IMR-90 (cell line): ENCODE measurements around the gene KLHL40. TPM values are rescaled to one million over a fixed set of nuclear protein-coding genes. Genes with fewer than 3 reads are reported as not detected.
A peak's percentile ranks its signal among the peaks of the same experiment; 100 is the strongest.

ENCODE experiments used
- ATAC-seq: fragments of 200-7000 bp; cut with Tn5 transposase; 2 replicates; pipeline ENCODE4 v1.9.1; 2020; ENCODE audit warnings: low read depth, mild to moderate bottlenecking, moderate library complexity
- BruUV-seq: library from RNA; stranded (reverse); fragments of 400-500 nt; replicated peaks from 2 replicates; lab custom pipeline; 2021; lab: Mats Ljungman, UMichigan
- CTCF ChIA-PET: fragments of 300-600 bp; formaldehyde crosslinking; extraction: SDS; loops from one replicate; lab custom pipeline; 2021; ENCODE audit warnings: antibody characterized with exemption; lab: Yijun Ruan, JAX
- POLR2A ChIA-PET: fragments of 300-600 bp; sonication (Branson Sonifier 250); formaldehyde crosslinking; loops from one replicate; lab custom pipeline; 2022; ENCODE audit warnings: antibody characterized with exemption; ENCODE audit not compliant: unreplicated experiment; lab: Charles Lee
- DNase-seq: peaks from one replicate; pipeline ENCODE4 v3.0.0; 2013
- H2AFZ ChIP-seq: replicated peaks from 2 replicates; pipeline ENCODE3; 2013; ENCODE audit warnings: low read length, mild to moderate bottlenecking; ENCODE audit not compliant: poor library complexity
- H2AK5ac ChIP-seq: 2 replicates; pipeline ENCODE4 v1.6.1; 2013; ENCODE audit warnings: low read depth, low read length, inconsistent platforms
- H2AK9ac ChIP-seq: replicated peaks from 2 replicates; pipeline ENCODE3; 2013; ENCODE audit warnings: mild to moderate bottlenecking, low read depth, low read length, moderate library complexity; ENCODE audit not compliant: poor library complexity
- H2BK120ac ChIP-seq: 2 replicates; pipeline ENCODE4 v1.6.1; 2013; ENCODE audit warnings: low read depth, low read length, inconsistent platforms
- H2BK15ac ChIP-seq: 3 replicates; pipeline ENCODE4 v1.6.1; 2013; ENCODE audit warnings: low read depth, low read length, inconsistent platforms
- H2BK20ac ChIP-seq: 2 replicates; pipeline ENCODE4 v1.6.1; 2013; ENCODE audit warnings: low read depth, mild to moderate bottlenecking, inconsistent platforms, low read length, moderate library complexity
- H2BK5ac ChIP-seq: 2 replicates; pipeline ENCODE4 v1.6.1; 2013; ENCODE audit warnings: mild to moderate bottlenecking, low read depth, low read length, inconsistent platforms; ENCODE audit not compliant: poor library complexity, severe bottlenecking
- H3K14ac ChIP-seq: replicated peaks from 2 replicates; pipeline ENCODE4 v1.6.1; 2013; ENCODE audit warnings: low read depth, low read length, inconsistent platforms
- H3K18ac ChIP-seq: 2 replicates; pipeline ENCODE4 v1.6.1; 2013; ENCODE audit warnings: low read depth, low read length, control low read depth
- H3K23ac ChIP-seq: 2 replicates; pipeline ENCODE4 v1.6.1; 2013; ENCODE audit warnings: low read depth, low read length, inconsistent platforms
- H3K27ac ChIP-seq: 2 replicates; pipeline ENCODE4 v1.5.1; 2013; ENCODE audit warnings: mild to moderate bottlenecking, control low read depth, low read length; ENCODE audit not compliant: insufficient read depth
- H3K27me3 ChIP-seq: 2 replicates; pipeline ENCODE4 v1.6.1; 2013; ENCODE audit warnings: low read length; ENCODE audit not compliant: control insufficient read depth, insufficient read depth
- H3K36me3 ChIP-seq: 2 replicates; pipeline ENCODE4 v1.6.1; 2013; ENCODE audit warnings: low read length, mixed read lengths; ENCODE audit not compliant: control insufficient read depth, insufficient read depth
- H3K4ac ChIP-seq: 2 replicates; pipeline ENCODE4 v1.6.1; 2013; ENCODE audit warnings: low read depth, low read length, inconsistent platforms
- H3K4me1 ChIP-seq: 2 replicates; pipeline ENCODE4 v1.6.1; 2013; ENCODE audit warnings: low read length, mixed read lengths; ENCODE audit not compliant: control insufficient read depth, insufficient read depth
- H3K4me2 ChIP-seq: 2 replicates; pipeline ENCODE4 v1.6.1; 2013; ENCODE audit warnings: low read depth, mild to moderate bottlenecking, control low read depth, low read length, moderate library complexity
- H3K4me3 ChIP-seq: 2 replicates; pipeline ENCODE4 v1.5.1; 2013; ENCODE audit warnings: low read depth, mild to moderate bottlenecking, control low read depth, low read length, moderate library complexity; ENCODE audit not compliant: insufficient read depth
- H3K56ac ChIP-seq: 2 replicates; pipeline ENCODE4 v1.6.1; 2013; ENCODE audit warnings: low read length, inconsistent platforms; ENCODE audit not compliant: insufficient read depth; ENCODE audit errors: extremely low read depth
- H3K79me1 ChIP-seq, 2 experiments: 2 replicates each; pipeline ENCODE4 v1.6.1; 2013; ENCODE audit warnings: low read length in 2 of 2, inconsistent platforms in 1 of 2, low read depth in 1 of 2
- H3K9ac ChIP-seq: 2 replicates; pipeline ENCODE4 v1.6.1; 2013; ENCODE audit warnings: low read depth, low read length, control low read depth
- H3K9me1 ChIP-seq: 2 replicates; pipeline ENCODE4 v1.6.1; 2013; ENCODE audit warnings: low read length, inconsistent platforms; ENCODE audit not compliant: insufficient read depth
- H3K9me3 ChIP-seq: 2 replicates; pipeline ENCODE4 v1.6.1; 2013; ENCODE audit warnings: low read length; ENCODE audit not compliant: control insufficient read depth, insufficient read depth
- H4K20me1 ChIP-seq: 2 replicates; pipeline ENCODE4 v1.6.1; 2013; ENCODE audit warnings: low read length, inconsistent platforms; ENCODE audit not compliant: insufficient read depth
- H4K5ac ChIP-seq: 2 replicates; pipeline ENCODE4 v1.6.1; 2013; ENCODE audit warnings: mild to moderate bottlenecking, low read depth, low read length, control low read depth
- H4K8ac ChIP-seq, 2 experiments: 2 replicates each; pipeline ENCODE4 v1.6.1; 2013; ENCODE audit warnings: low read depth in 2 of 2, low read length in 2 of 2, control low read depth in 1 of 2, inconsistent platforms in 1 of 2
- H4K91ac ChIP-seq: 2 replicates; pipeline ENCODE4 v1.6.1; 2013; ENCODE audit warnings: low read depth, low read length, inconsistent platforms; ENCODE audit not compliant: insufficient read depth
- BHLHE40 ChIP-seq: fragments of 150-350 bp; IDR thresholded peaks from 2 replicates; pipeline ENCODE4 v1.6.1; 2016; ENCODE audit warnings: mild to moderate bottlenecking, low read depth, low read length
- CEBPB ChIP-seq: IDR thresholded peaks from 2 replicates; pipeline ENCODE4 v1.6.1; 2012; ENCODE audit warnings: low read depth, low read length, improper control_type of control experiment
- CHD1 ChIP-seq: IDR thresholded peaks from 2 replicates; pipeline ENCODE4 v1.6.1; 2012; ENCODE audit warnings: low read depth, low read length, improper control_type of control experiment
- CTCF ChIP-seq: conservative IDR thresholded peaks from 2 replicates; pipeline ENCODE4 v1.5.1; 2012; ENCODE audit warnings: mild to moderate bottlenecking, low read depth, low read length, improper control_type of control experiment
- FOS ChIP-seq: fragments of 150-350 bp; IDR thresholded peaks from 2 replicates; pipeline ENCODE4 v1.6.1; 2016; ENCODE audit warnings: low read depth, low read length
- MAFK ChIP-seq: IDR thresholded peaks from 2 replicates; pipeline ENCODE4 v1.6.1; 2012; ENCODE audit warnings: low read depth, low read length, improper control_type of control experiment
- MAZ ChIP-seq: IDR thresholded peaks from 2 replicates; pipeline ENCODE4 v1.6.1; 2012; ENCODE audit warnings: low read depth, mild to moderate bottlenecking, low read length, improper control_type of control experiment, moderate library complexity, borderline replicate concordance
- MXI1 ChIP-seq: IDR thresholded peaks from 2 replicates; pipeline ENCODE4 v1.6.1; 2012; ENCODE audit warnings: low read depth, mild to moderate bottlenecking, low read length, moderate library complexity, borderline replicate concordance
- NFE2L2 ChIP-seq: fragments of 150-350 bp; IDR thresholded peaks from 2 replicates; pipeline ENCODE4 v1.6.1; 2016; ENCODE audit warnings: low read depth, mild to moderate bottlenecking, low read length
- POLR2A ChIP-seq: IDR thresholded peaks from 2 replicates; pipeline ENCODE4 v1.6.1; 2012; ENCODE audit warnings: mild to moderate bottlenecking, low read depth, low read length
- RAD21 ChIP-seq: IDR thresholded peaks from 2 replicates; pipeline ENCODE4 v1.6.1; 2012; ENCODE audit warnings: low read length, improper control_type of control experiment
- RCOR1 ChIP-seq: IDR thresholded peaks from 2 replicates; pipeline ENCODE4 v1.6.1; 2012; ENCODE audit warnings: mild to moderate bottlenecking, low read length, improper control_type of control experiment; ENCODE audit not compliant: insufficient replicate concordance
- RFX5 ChIP-seq: IDR thresholded peaks from 2 replicates; pipeline ENCODE4 v1.8.0; 2012; ENCODE audit warnings: low read depth, mild to moderate bottlenecking, low read length, moderate library complexity
- SMC3 ChIP-seq: fragments of 150-350 bp; IDR thresholded peaks from 2 replicates; pipeline ENCODE4 v1.6.1; 2016; ENCODE audit warnings: low read depth, mild to moderate bottlenecking, antibody characterized with exemption, low read length, moderate library complexity
- WGBS, 2 experiments: methylation state at CpG; one replicate each; pipeline versions ENCODE4 v1.1.5 to v1.1.7; 2013; ENCODE audit warnings: missing lambda C conversion rate in 2 of 2; ENCODE audit not compliant: insufficient read length in 1 of 2; ENCODE audit errors: extremely low coverage in 2 of 2; 5-methylcytosine and 5-hydroxymethylcytosine counted together
- dilution Hi-C: fragments of 300-500 bp; cut with HindIII; formaldehyde crosslinking; loops from one replicate; pipeline ENCODE4 v1.14.3; 2018; ENCODE audit warnings: low sequenced_read_pairs; ENCODE audit not compliant: unreplicated experiment
- in situ Hi-C: fragments of 300-500 bp; cut with MboI; formaldehyde crosslinking; loops from 3 replicates; pipeline ENCODE4 v1.14.3; 2019; ENCODE audit warnings: low sequenced_read_pairs, inconsistent platforms, mixed read lengths
- intact Hi-C: fragments of 100-400 bp; cut with micrococcal nuclease; formaldehyde crosslinking; loops from 2 replicates; pipeline ENCODE4 v1.10.0; 2022
- polyA plus RNA-seq, 3 experiments: library from polyadenylated mRNA; depleted of rRNA; stranded (reverse); fragments of >200 nt; gene quantifications; 2 replicates each; pipeline ENCODE4 v1.2.3, GENCODE V29; 2012; ENCODE audit warnings: low replicate concordance in 1 of 3
- total RNA-seq: library from RNA; depleted of rRNA; stranded (reverse); fragments of >200 nt; gene quantifications from 2 replicates; pipeline ENCODE4 v1.2.3, GENCODE V29; 2012
- TF ChIP-seq, protein P1 (sequence below): fragments of 150-350 bp; IDR thresholded peaks from 2 replicates; pipeline ENCODE4 v1.6.1; 2016; ENCODE audit warnings: low read depth, mild to moderate bottlenecking, low read length, moderate library complexity, borderline replicate concordance
- TF ChIP-seq, protein P2 (sequence below): fragments of 150-350 bp; IDR thresholded peaks from 2 replicates; pipeline ENCODE4 v1.6.1; 2017; ENCODE audit warnings: mild to moderate bottlenecking, antibody characterized with exemption, low read length, low read depth

Gene KLHL40
- total and polyA plus RNA-seq, 2 of the 4 experiments (the other 2 are of a cell fraction) = not detected

GRCh38 chr3:42647821-42648459 is 37.4 kb upstream of the KLHL40 start:
- H3K4me3 ChIP-seq = no peak overlapping the region
- peaks cover 27% of the 10 kb centered on the region; the same call in 1 of the 2 replicates for H4K20me1 ChIP-seq
- TSS peak; percentile 69 for BruUV-seq
- H2BK5ac ChIP-seq = no peak overlapping the region
- no peak overlapping the region for H2AK5ac ChIP-seq
- H3K4ac ChIP-seq = no peak overlapping the region
- no peak for ATAC-seq
- ChIA-PET POLR2A (no interaction called here), CTCF (interaction anchor here (0.7 kb wide), 1 partner anchor 102 kb away, joined by 3 read pairs; no protein-coding TSS in a partner anchor)
- H3K4me1 ChIP-seq = peaks cover 23% of the 10 kb centered on the region
- H3K23ac ChIP-seq = no peak overlapping the region
- no peak overlapping the region for H3K18ac ChIP-seq
- peaks cover 29 to 65% of the 10 kb centered on the region in 2 experiments for H3K79me1 ChIP-seq
- intact Hi-C loops = loop anchor here (5.0 kb wide), 1 partner anchor 36 kb away; no protein-coding TSS in a partner anchor
- TF ChIP-seq RFX5 = no peak
- no peak for TF ChIP-seq MAZ
- no peak for TF ChIP-seq FOS
- no peak for TF ChIP-seq BHLHE40
- TF ChIP-seq RCOR1 = no peak
- no peak for TF ChIP-seq MXI1
- no peak for TF ChIP-seq MAFK
- TF ChIP-seq, protein P1, sequence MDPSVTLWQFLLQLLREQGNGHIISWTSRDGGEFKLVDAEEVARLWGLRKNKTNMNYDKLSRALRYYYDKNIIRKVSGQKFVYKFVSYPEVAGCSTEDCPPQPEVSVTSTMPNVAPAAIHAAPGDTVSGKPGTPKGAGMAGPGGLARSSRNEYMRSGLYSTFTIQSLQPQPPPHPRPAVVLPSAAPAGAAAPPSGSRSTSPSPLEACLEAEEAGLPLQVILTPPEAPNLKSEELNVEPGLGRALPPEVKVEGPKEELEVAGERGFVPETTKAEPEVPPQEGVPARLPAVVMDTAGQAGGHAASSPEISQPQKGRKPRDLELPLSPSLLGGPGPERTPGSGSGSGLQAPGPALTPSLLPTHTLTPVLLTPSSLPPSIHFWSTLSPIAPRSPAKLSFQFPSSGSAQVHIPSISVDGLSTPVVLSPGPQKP = no peak
- TF ChIP-seq, protein P2, sequence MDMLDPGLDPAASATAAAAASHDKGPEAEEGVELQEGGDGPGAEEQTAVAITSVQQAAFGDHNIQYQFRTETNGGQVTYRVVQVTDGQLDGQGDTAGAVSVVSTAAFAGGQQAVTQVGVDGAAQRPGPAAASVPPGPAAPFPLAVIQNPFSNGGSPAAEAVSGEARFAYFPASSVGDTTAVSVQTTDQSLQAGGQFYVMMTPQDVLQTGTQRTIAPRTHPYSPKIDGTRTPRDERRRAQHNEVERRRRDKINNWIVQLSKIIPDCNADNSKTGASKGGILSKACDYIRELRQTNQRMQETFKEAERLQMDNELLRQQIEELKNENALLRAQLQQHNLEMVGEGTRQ = no peak
- TF ChIP-seq NFE2L2 = no peak
- TF ChIP-seq SMC3 = no peak
- TF ChIP-seq CEBPB = no peak
- TF ChIP-seq RAD21 = no peak
- TF ChIP-seq CTCF = no peak
- no peak for TF ChIP-seq CHD1
- no peak for TF ChIP-seq POLR2A
- H4K91ac ChIP-seq = no peak overlapping the region
- H3K4me2 ChIP-seq = no peak overlapping the region
- H3K36me3 ChIP-seq = peaks cover 29% of the 10 kb centered on the region
- dilution Hi-C loops = no loop called here
- H4K5ac ChIP-seq = no peak overlapping the region
- H2AFZ ChIP-seq = no peak overlapping the region
- peaks cover 31% of the 10 kb centered on the region for H3K9me1 ChIP-seq
- H4K8ac ChIP-seq = no peak overlapping the region
- no peak overlapping the region for H2BK15ac ChIP-seq
- H3K9ac ChIP-seq = no peak overlapping the region
- no CpG with 5 or more reads among the region's 5 CpGs for WGBS, 2 experiments
- no peaks in the 10 kb centered on the region for H3K9me3 ChIP-seq
- no peak for DNase-seq
- no peak overlapping the region for H3K56ac ChIP-seq
- in situ Hi-C loops = no loop called here
- H2BK120ac ChIP-seq = no peak overlapping the region
- H3K27me3 ChIP-seq = no peaks in the 10 kb centered on the region
- no peak overlapping the region for H2AK9ac ChIP-seq
- H3K14ac ChIP-seq = no peak overlapping the region
- H3K27ac ChIP-seq = no peak overlapping the region
- H2BK20ac ChIP-seq = no peak overlapping the region
